Karpas-422 (cell line): ENCODE results near the gene EFR3B. TPM values are rescaled to one million over a fixed set of nuclear protein-coding genes. Genes with fewer than 3 reads are reported as not detected.

Experiments
- DNase-seq: peaks from one replicate; pipeline ENCODE4 v3.0.0-alpha.2; 2015
- H2AFZ ChIP-seq: fragments of 200-600 bp; sonication (generic); 2 replicates; pipeline ENCODE4 v1.6.1; 2014; ENCODE audit warnings: antibody characterized with exemption, low read length, mixed read lengths
- H3K27ac ChIP-seq: fragments of 200-600 bp; sonication (generic); 2 replicates; pipeline ENCODE4 v1.5.1; 2014; ENCODE audit warnings: mild to moderate bottlenecking, low read length, moderate library complexity
- H3K27me3 ChIP-seq: fragments of 200-600 bp; sonication (generic); 2 replicates; pipeline ENCODE4 v1.6.1; 2014; ENCODE audit warnings: low read length, mixed read lengths
- H3K36me3 ChIP-seq: fragments of 200-600 bp; sonication (generic); 2 replicates; pipeline ENCODE4 v1.6.1; 2014; ENCODE audit warnings: low read length, mixed read lengths; ENCODE audit not compliant: insufficient read depth
- H3K4me1 ChIP-seq: fragments of 200-600 bp; sonication (generic); 2 replicates; pipeline ENCODE4 v1.6.1; 2014; ENCODE audit warnings: mild to moderate bottlenecking, low read length, mixed read lengths
- H3K4me2 ChIP-seq: fragments of 200-600 bp; sonication (generic); 2 replicates; pipeline ENCODE4 v1.6.1; 2014; ENCODE audit warnings: low read length, low read depth, mild to moderate bottlenecking; ENCODE audit not compliant: poor library complexity, severe bottlenecking
- H3K4me3 ChIP-seq: fragments of 200-600 bp; sonication (generic); 2 replicates; pipeline ENCODE4 v1.5.1; 2014; ENCODE audit warnings: mild to moderate bottlenecking, antibody characterized with exemption, low read length, mixed read lengths
- H3K79me2 ChIP-seq: fragments of 200-600 bp; sonication (generic); 2 replicates; pipeline ENCODE4 v1.6.1; 2014; ENCODE audit warnings: mild to moderate bottlenecking, low read length, mixed read lengths
- H3K9ac ChIP-seq: fragments of 200-600 bp; sonication (generic); 2 replicates; pipeline ENCODE4 v1.6.0; 2014; ENCODE audit warnings: low read length
- H3K9me2 ChIP-seq: fragments of 200-600 bp; sonication (generic), shearing (Covaris generic); replicated peaks from 2 replicates; pipeline ENCODE4 v1.6.0; 2014; ENCODE audit warnings: mild to moderate bottlenecking, low read length, moderate library complexity; ENCODE audit not compliant: insufficient read depth
- H3K9me3 ChIP-seq: fragments of 300-700, 200-600 bp; sonication (generic); 2 replicates; pipeline ENCODE4 v1.6.1; 2014; ENCODE audit warnings: low read length, mixed read lengths
- H4K20me1 ChIP-seq: fragments of 200-600 bp; sonication (generic); 2 replicates; pipeline ENCODE4 v1.6.1; 2014; ENCODE audit warnings: mild to moderate bottlenecking, antibody characterized with exemption, low read length, low read depth; ENCODE audit not compliant: insufficient read depth
- small RNA-seq: library from RNA; depleted of rRNA; stranded (forward); fragments of <200 nt; gene quantifications from one replicate; pipeline ENCODE3, GENCODE V24; 2014
- total RNA-seq: library from RNA; depleted of rRNA; stranded (reverse); fragments of >200 nt; shearing (Covaris generic); gene quantifications from 2 replicates; pipeline ENCODE4 v1.2.3, GENCODE V29; 2014; ENCODE audit warnings: low replicate concordance; rRNA removed

The EFR3B gene
- total RNA-seq, 1 experiment from 2014 or later: 0.22 TPM

DNA sequence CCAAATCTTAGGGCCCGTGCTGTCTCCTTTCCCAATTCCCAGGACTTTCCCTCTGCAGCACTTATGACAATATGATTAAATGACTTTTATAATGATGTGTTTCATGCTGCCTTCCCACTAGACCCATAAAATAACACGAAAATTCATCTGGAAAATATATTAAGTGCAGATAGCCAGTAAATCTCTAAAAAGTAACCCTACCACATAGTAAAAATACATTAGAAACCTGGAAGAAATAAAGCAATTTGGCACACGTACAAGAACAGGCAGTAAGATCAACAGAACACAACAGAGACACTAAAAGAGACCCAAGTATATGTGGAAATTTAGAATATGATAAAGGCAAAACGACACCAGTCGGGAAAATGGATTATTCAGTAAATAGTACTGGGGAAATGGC, 156.7 kb downstream of the EFR3B start:
- Histone ChIP-seq H3K4me3 (no peak overlapping the region), H3K27ac (no peak overlapping the region), H3K9me2 (no peaks in the 10 kb centered on the region), H3K4me1 (no peaks in the 10 kb centered on the region), H3K27me3 (no peaks in the 10 kb centered on the region), H3K36me3 (no peaks in the 10 kb centered on the region), H3K9ac (no peak overlapping the region), H3K79me2 (no peaks in the 10 kb centered on the region), H3K4me2 (no peak overlapping the region), H4K20me1 (no peaks in the 10 kb centered on the region), H3K9me3 (no peaks in the 10 kb centered on the region), H2AFZ (no peak overlapping the region)
- no peak for DNase-seq

DNA sequence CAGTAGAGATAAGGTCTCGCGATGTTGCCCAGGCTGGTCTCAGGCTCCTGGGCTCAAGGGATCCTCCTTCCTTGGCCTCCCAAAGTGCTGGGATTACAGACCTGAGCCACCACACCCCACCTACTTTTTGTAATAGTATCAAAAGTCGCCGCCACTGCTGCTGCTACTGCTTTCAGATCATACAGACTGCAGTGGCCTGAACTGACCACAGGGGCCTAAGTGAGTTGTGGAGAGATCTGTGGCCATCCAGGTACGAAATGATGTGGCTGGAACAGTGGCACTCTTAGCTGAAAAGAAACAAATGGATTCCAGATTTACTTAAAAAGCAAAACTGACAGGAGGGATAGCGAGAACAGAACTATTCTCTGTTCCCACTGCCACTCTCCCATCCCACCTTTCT, 159.4 kb downstream of the EFR3B start:
- no peaks in the 10 kb centered on the region for H3K27me3 ChIP-seq
- no peaks in the 10 kb centered on the region for H3K79me2 ChIP-seq
- no peaks in the 10 kb centered on the region for H4K20me1 ChIP-seq
- H3K9ac ChIP-seq: no peak overlapping the region
- no peak overlapping the region for H2AFZ ChIP-seq
- H3K27ac ChIP-seq: no peak overlapping the region
- no peaks in the 10 kb centered on the region for H3K9me3 ChIP-seq
- H3K9me2 ChIP-seq: no peaks in the 10 kb centered on the region
- no peaks in the 10 kb centered on the region for H3K36me3 ChIP-seq
- no peaks in the 10 kb centered on the region for H3K4me1 ChIP-seq
- H3K4me3 ChIP-seq: no peak overlapping the region
- no peak for DNase-seq
- no peak overlapping the region for H3K4me2 ChIP-seq

DNA sequence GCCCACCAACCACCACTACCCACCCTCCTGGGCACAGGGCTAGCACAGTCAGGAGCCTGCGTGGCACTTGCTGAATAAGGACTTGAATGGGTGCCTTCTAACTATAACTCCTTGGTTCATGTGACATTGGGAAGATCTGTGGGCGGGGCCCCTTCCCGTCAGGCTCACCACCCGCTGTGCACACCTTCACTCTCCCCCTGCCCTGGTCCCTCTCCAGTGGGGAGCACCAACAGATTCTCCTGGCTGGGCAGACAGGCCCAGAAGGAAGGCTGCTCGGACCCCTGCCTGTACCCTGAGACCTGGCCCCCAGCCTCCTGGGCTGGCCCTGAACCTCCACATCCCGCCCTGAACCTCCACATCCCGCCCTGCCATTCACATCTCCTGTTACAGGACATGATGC, 159.9 kb downstream of the EFR3B start:
- Histone ChIP-seq H3K4me1 (no peaks in the 10 kb centered on the region), H3K9ac (no peak overlapping the region), H3K36me3 (no peaks in the 10 kb centered on the region), H3K79me2 (no peaks in the 10 kb centered on the region), H3K4me3 (no peak overlapping the region), H2AFZ (no peak overlapping the region), H3K27ac (no peak overlapping the region), H3K9me3 (no peaks in the 10 kb centered on the region), H3K9me2 (no peaks in the 10 kb centered on the region), H3K4me2 (no peak overlapping the region), H4K20me1 (no peaks in the 10 kb centered on the region), H3K27me3 (no peaks in the 10 kb centered on the region)
- DNase-seq: no peak

DNA sequence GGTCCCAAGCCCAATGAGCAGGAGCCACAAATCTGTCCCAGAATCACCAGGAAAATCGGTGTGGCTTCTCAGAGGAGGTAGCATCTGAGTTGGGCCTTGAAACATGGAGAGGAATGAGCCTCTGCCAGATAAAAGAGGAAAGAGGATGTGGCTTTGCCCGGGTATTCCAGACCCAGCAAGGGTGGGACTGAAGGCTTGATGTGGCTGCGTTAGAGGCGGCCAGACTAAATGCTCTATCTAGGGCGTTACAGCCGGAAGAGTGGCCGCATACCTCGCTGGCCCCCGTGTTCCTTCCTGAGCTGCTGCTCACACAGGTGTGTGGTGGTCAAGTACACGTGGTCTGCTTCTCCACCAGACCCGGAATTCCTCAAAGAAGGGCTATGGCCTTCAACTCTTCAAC, 160.4 kb downstream of the EFR3B start:
- H3K27me3 ChIP-seq: no peaks in the 10 kb centered on the region
- no peaks in the 10 kb centered on the region for H4K20me1 ChIP-seq
- no peaks in the 10 kb centered on the region for H3K36me3 ChIP-seq
- H3K4me2 ChIP-seq: no peak overlapping the region
- no peak overlapping the region for H2AFZ ChIP-seq
- no peak overlapping the region for H3K9ac ChIP-seq
- no peak for DNase-seq
- H3K9me3 ChIP-seq: no peaks in the 10 kb centered on the region
- H3K4me3 ChIP-seq: no peak overlapping the region
- no peaks in the 10 kb centered on the region for H3K4me1 ChIP-seq
- H3K9me2 ChIP-seq: no peaks in the 10 kb centered on the region
- no peak overlapping the region for H3K27ac ChIP-seq
- H3K79me2 ChIP-seq: no peaks in the 10 kb centered on the region

DNA sequence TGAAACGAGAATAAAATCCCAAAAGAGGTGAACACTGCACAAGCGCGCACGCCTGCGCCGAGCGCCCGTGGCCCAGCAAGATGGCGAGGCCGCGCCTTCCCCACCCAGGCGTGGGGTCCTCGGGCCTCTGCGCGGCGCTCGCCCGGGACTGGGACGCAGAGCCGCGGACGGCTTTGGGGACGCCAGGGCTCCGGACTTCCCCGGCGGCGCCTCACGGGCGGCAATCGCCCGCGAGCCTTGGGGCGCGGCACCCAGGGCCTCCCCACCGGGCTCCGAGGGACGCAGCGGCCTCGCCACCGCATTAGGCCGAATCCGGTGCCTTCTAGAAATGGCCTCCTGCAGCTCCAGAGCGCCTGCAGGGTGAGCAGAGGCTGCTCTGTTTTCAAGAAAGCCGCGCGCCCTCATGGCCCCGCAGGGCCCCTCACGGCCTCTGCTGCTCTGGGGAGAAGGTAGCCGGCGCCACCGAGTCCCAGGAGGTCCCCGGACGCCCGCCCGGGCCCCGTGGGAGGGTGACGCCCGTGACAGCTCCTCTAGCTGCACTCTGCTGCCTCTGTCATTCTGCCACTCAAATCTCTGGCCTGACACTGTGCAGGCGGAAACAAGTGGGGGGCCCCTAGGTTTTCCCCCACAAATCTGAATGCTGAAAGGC, 162.4 kb downstream of the EFR3B start:
- Histone ChIP-seq H3K4me2 (no peak overlapping the region), H3K9me3 (no peaks in the 10 kb centered on the region), H4K20me1 (no peaks in the 10 kb centered on the region), H3K4me3 (no peak overlapping the region), H3K27me3 (no peaks in the 10 kb centered on the region), H3K27ac (no peak overlapping the region), H3K79me2 (no peaks in the 10 kb centered on the region), H3K9me2 (no peaks in the 10 kb centered on the region), H3K36me3 (no peaks in the 10 kb centered on the region), H3K9ac (no peak overlapping the region), H3K4me1 (no peaks in the 10 kb centered on the region), H2AFZ (no peak overlapping the region)
- DNase-seq: no peak

DNA sequence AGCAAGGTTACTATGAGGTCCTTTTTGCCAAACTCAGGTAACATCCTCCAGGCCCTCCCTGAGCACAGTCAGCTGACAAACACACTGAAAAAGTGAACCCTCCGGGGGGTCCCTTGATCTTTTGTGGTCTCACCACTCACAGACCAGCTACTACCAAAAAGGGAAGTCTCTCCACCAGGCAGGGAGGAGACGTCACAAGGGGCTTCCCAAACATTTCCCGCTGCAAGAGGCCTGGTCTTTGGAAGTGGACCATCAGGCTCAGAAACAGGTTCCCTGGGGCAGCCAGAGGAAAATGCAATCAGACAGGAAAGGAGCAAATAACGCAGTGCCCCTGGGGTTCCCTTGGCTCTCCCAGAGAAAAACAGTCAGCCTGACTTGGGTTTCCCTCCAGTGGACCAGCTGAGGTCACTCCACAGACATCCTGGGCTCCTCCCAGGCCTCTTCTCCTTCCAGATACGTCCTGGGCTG, 165.2 kb downstream of the EFR3B start:
- Histone ChIP-seq H4K20me1 (no peaks in the 10 kb centered on the region), H3K27ac (no peak overlapping the region), H3K79me2 (no peaks in the 10 kb centered on the region), H3K27me3 (no peaks in the 10 kb centered on the region), H3K4me1 (peaks cover 8% of the 10 kb centered on the region), H3K9ac (no peak overlapping the region), H3K9me2 (no peaks in the 10 kb centered on the region), H2AFZ (no peak overlapping the region), H3K4me3 (no peak overlapping the region), H3K36me3 (no peaks in the 10 kb centered on the region), H3K4me2 (no peak overlapping the region), H3K9me3 (no peaks in the 10 kb centered on the region)
- DNase-seq: no peak

Small RNA genes within 50 kb of the gene (small RNA-seq; reads per million reads assigned to genes)
- gene RF00019: not detected
- gene RN7SL856P: not detected

Other genes with a start within 250 kb of the EFR3B start
- 14.4 and 19.8 TPM in 2 replicates for gene PTRHD1, start 248.7 kb upstream of the EFR3B start, total RNA-seq
- gene CENPO, start 248.7 kb upstream of the EFR3B start, total RNA-seq: 17.5 and 32.9 TPM in 2 replicates
- 57.6 and 58.4 TPM in 2 replicates for gene ADCY3, start 121.8 kb upstream of the EFR3B start, total RNA-seq
- gene DNAJC27, start 70.1 kb upstream of the EFR3B start, total RNA-seq: 6.3 and 6.7 TPM in 2 replicates
- gene POMC, start 126.5 kb downstream of the EFR3B start, total RNA-seq: 0.45 TPM in 1 of 2 replicates, not detected in the other